Measurements from ENCODE around the gene DHRS3. TPM values are rescaled to one million over a fixed set of nuclear protein-coding genes. Genes with fewer than 3 reads are reported as not detected.

The DHRS3 gene
- total RNA-seq, 1 experiment from 2014 or later = 54.5 TPM

- Histone ChIP-seq H3K27ac (ENCODE audit: insufficient read length, low read depth, low read length) (no peak overlapping the region), H2AK5ac (ENCODE audit: insufficient read length, low read length) (no peak overlapping the region), H3T11ph (ENCODE audit: low read length) (no peak overlapping the region), H3K9ac (ENCODE audit: extremely low read depth, insufficient read length, low read length) (no peak overlapping the region), H2BK15ac (ENCODE audit: low read depth, low read length) (no peak overlapping the region), H2AFZ (ENCODE audit: low read length) (no peak overlapping the region), H4K91ac (ENCODE audit: insufficient read length, low read depth, low read length) (no peak overlapping the region), H3K14ac (ENCODE audit: insufficient read depth, low read length) (no peak overlapping the region), H3K4me1 (ENCODE audit: insufficient read depth, low read length) (no peaks in the 10 kb centered on the region), H2BK120ac (ENCODE audit: low read depth, low read length, poor library complexity, severe bottlenecking) (no peak overlapping the region), H3K23me2 (ENCODE audit: insufficient read length, low read depth, low read length, poor library complexity, severe bottlenecking) (no peaks in the 10 kb centered on the region), H3K4ac (ENCODE audit: low read depth, low read length) (no peak overlapping the region), H2BK20ac (ENCODE audit: low read depth, low read length, poor library complexity, severe bottlenecking) (no peak overlapping the region), H3K27me3 (ENCODE audit: insufficient read depth, low read length) (no peaks in the 10 kb centered on the region), H2BK12ac (ENCODE audit: insufficient read length, low read depth, low read length) (peak overlapping the region; percentile 33), H3K79me2 (ENCODE audit: insufficient read depth, low read length) (no peaks in the 10 kb centered on the region), H3K79me1 (ENCODE audit: insufficient read depth, low read depth, low read length, poor library complexity, severe bottlenecking) (no peaks in the 10 kb centered on the region), H3K18ac (ENCODE audit: insufficient read length, low read depth, low read length) (no peak overlapping the region), H3K9me3 (ENCODE audit: control insufficient read depth, low read depth, low read length) (no peaks in the 10 kb centered on the region), H4K8ac (replicated peaks; ENCODE audit: insufficient read length, low read depth, low read length) (no peak overlapping the region), H3K23ac (ENCODE audit: insufficient read length, low read depth, low read length) (no peak overlapping the region), H3K56ac (ENCODE audit: insufficient read length, low read depth, low read length) (no peak overlapping the region), H4K20me1 (ENCODE audit: control insufficient read depth, insufficient read depth, insufficient read length) (no peaks in the 10 kb centered on the region), H4K5ac (ENCODE audit: insufficient read length, low read depth, low read length) (no peak overlapping the region), H2BK5ac (ENCODE audit: insufficient read length, low read length) (no peak overlapping the region), H3K4me2 (ENCODE audit: insufficient read depth, insufficient read length, low read length) (no peak overlapping the region)
- Mint-ChIP-seq H3K4me1 (peaks cover 2% of the 10 kb centered on the region in 2 experiments; a peak in 2 of 4 replicates), H3K27me3 (ENCODE audit: low read depth) (no peaks in the 10 kb centered on the region; the same call in 1 of the 2 replicates), H3K27ac (no peak overlapping the region; a peak in 1 of 7 replicates), H3K9me3 (no peaks in the 10 kb centered on the region), H3K36me3 (ENCODE audit: insufficient read depth in 1 of 3, low read depth in 3 of 3) (no peaks in the 10 kb centered on the region), H3K4me3 (no peak overlapping the region)
- WGBS (ENCODE audit: extremely low coverage, insufficient read length, low lambda C conversion rate) = no CpG with 5 or more reads among the region's 1 CpG
- no peak for DNase-seq
- TF ChIP-seq CTCF (conservative IDR thresholded peaks at IDR 0.05) = no peak
Measured at GRCh38 chr1:12531179-12531499, 86.9 kb downstream of the DHRS3 start.

Data from H9 (cell line).